Left ventricle myocardium inferior (tissue), 1 donor: ENCODE measurements around the gene NUDT22. TPM values are rescaled to one million over a fixed set of nuclear protein-coding genes. Genes with fewer than 3 reads are reported as not detected.
A peak's percentile ranks its signal among the peaks of the same experiment; 100 is the strongest.

Source experiments
- DNase-seq: peaks from one replicate; pipeline ENCODE4 v3.0.0-alpha.2; 2020
- H3K27ac ChIP-seq: fragments of 200-600 bp; replicated peaks from 2 replicates; pipeline ENCODE4 v1.8.0; 2021
- H3K27me3 ChIP-seq: fragments of 200-600 bp; 2 replicates; pipeline ENCODE4 v1.8.0; 2021; ENCODE audit warnings: low read depth
- H3K36me3 ChIP-seq: fragments of 200-600 bp; 2 replicates; pipeline ENCODE4 v1.8.0; 2021
- H3K4me1 ChIP-seq: fragments of 200-600 bp; 2 replicates; pipeline ENCODE4 v1.8.0; 2021
- H3K4me3 ChIP-seq: fragments of 200-600 bp; 2 replicates; pipeline ENCODE4 v1.8.0; 2021; ENCODE audit warnings: mild to moderate bottlenecking, moderate library complexity
- H3K9me3 ChIP-seq: fragments of 200-600 bp; replicated peaks from 2 replicates; pipeline ENCODE4 v1.8.0; 2021
- intact Hi-C: fragments of 100-400 bp; cut with micrococcal nuclease; formaldehyde crosslinking; loops from one replicate; pipeline ENCODE4 v1.11.0; 2022
- total RNA-seq: library from RNA; stranded (reverse); fragmentation: NEBNext Ultra II Directional; extraction: Animal tissue kit (Norgen Biotek cat#: 25700); gene quantifications from one replicate; pipeline ENCODE4 v1.2.1, GENCODE V29; 2021
- TF ChIP-seq, protein P1 (sequence below): fragments of 200-600 bp; IDR thresholded peaks from 2 replicates; pipeline ENCODE4 v1.8.0; 2021; ENCODE audit warnings: antibody characterized with exemption, mild to moderate bottlenecking, borderline replicate concordance
- donor health status: DM: no; HTN: yes; CAD: no; lungs with severe emphysema.

NUDT22 gene
- total RNA-seq, 1 donor from 2014 or later = 65.2 TPM

DNA sequence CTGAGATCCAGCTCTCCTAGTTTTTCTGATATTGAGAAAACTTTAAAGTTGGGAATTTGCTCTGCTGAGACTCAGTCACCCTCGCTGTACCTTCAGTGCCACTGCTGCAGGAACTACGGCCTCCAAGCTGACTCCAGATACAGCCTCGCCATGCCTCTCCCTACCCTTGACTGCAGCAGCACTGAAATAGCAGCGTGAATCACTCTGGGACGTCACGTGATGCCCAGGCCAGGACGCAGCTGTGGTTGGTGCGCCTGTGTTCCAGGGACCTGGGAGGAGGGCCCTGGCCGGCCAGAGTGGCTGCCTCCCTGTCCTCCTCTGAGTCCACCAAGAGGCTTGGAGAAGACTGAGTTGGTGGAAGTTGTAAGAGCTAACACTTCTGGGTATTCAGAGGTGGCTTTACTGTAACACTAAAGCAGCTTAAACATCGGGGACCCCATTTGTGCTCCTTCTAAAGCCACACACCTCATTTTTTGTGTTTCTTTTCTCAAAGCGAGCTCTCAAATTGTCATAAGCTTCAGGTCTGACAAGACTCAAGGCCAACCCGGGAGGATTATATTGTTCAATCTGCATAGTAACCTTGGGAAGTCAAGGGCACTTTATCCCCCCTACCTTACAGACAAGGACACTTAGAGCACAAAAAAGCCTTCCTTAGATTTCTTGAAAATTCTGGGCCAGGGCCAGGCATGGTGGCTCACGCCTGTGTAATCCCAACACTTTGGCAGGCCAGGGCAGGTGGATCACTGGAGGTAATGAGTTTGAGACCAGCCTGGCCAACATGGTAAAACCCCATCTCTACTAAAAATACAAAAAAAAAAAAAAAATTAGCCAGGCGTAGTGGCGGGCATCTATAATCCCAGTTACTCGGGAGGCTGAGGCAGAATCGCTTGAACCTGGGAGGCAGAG, 44.3 kb upstream of the NUDT22 start:
- TF ChIP-seq, protein P1, sequence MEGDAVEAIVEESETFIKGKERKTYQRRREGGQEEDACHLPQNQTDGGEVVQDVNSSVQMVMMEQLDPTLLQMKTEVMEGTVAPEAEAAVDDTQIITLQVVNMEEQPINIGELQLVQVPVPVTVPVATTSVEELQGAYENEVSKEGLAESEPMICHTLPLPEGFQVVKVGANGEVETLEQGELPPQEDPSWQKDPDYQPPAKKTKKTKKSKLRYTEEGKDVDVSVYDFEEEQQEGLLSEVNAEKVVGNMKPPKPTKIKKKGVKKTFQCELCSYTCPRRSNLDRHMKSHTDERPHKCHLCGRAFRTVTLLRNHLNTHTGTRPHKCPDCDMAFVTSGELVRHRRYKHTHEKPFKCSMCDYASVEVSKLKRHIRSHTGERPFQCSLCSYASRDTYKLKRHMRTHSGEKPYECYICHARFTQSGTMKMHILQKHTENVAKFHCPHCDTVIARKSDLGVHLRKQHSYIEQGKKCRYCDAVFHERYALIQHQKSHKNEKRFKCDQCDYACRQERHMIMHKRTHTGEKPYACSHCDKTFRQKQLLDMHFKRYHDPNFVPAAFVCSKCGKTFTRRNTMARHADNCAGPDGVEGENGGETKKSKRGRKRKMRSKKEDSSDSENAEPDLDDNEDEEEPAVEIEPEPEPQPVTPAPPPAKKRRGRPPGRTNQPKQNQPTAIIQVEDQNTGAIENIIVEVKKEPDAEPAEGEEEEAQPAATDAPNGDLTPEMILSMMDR = no peak
- Histone ChIP-seq H3K9me3 (no peaks in the 10 kb centered on the region), H3K27me3 (no peaks in the 10 kb centered on the region), H3K27ac (peak overlapping the region; percentile 92), H3K4me3 (peak overlapping the region; percentile 54), H3K36me3 (no peaks in the 10 kb centered on the region), H3K4me1 (peaks cover 56% of the 10 kb centered on the region)
- intact Hi-C loops = no loop called here
- peak; percentile 93 for DNase-seq

DNA sequence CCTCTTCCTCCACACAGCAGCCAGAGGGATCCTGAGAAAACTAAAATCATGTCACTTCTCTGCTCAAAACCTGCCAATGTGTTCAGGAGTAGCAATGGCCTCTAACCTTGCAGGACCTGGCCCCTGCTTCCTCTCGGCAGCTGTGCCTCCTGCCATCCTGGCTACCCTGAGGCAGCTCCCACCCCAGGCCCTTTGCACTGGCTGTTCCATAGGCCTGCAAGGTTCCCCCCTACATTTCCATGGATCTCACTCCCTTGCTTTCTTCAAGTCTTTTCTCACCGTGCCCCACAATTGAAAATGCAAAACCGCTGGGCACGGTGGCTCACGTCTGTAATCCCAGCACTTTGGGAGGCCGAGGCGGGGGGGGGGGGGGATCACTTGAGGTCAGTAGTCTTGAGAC, 42.2 kb upstream of the NUDT22 start:
- intact Hi-C loops = no loop called here
- TF ChIP-seq, protein P1 = no peak
- no peak for DNase-seq
- H3K4me3 ChIP-seq = no peak overlapping the region
- no peaks in the 10 kb centered on the region for H3K9me3 ChIP-seq
- peaks cover 56% of the 10 kb centered on the region for H3K4me1 ChIP-seq
- H3K36me3 ChIP-seq = peaks cover 5% of the 10 kb centered on the region
- H3K27me3 ChIP-seq = no peaks in the 10 kb centered on the region
- H3K27ac ChIP-seq = peak overlapping the region; percentile 98

DNA sequence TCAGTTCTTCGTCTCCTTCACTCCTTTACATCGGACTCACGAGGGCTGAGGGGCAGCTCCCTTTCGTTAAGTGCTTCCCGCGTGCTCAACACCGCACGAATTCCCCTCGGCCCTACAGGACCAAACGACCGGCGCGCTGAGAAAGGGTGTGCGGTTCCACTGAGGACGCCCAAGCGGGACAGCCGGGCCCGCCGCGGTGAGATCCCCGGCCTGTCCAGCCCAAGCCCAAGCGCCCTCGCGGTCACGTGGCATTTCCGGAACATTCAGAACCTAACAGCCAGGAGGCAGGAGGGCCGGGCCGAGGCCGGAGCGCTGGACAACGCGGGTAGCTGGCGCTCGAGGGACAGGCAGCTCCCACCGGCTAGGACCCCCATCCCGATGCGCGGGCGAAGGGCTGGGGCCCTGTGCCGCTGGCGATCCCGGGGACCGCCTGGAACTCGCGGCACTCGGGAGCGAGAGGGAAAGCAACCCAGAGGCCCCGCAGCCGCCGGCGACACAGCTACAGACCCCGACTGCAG, 40.8 kb upstream of the NUDT22 start:
- TF ChIP-seq, protein P1 = peak; percentile 69
- intact Hi-C loops = no loop called here
- peak overlapping the region; percentile 98 for H3K27ac ChIP-seq
- peaks cover 52% of the 10 kb centered on the region for H3K4me1 ChIP-seq
- peak overlapping the region; percentile 82 for H3K4me3 ChIP-seq
- peak; percentile 88 for DNase-seq
- H3K36me3 ChIP-seq = peaks cover 10% of the 10 kb centered on the region
- no peaks in the 10 kb centered on the region for H3K27me3 ChIP-seq
- H3K9me3 ChIP-seq = no peaks in the 10 kb centered on the region

DNA sequence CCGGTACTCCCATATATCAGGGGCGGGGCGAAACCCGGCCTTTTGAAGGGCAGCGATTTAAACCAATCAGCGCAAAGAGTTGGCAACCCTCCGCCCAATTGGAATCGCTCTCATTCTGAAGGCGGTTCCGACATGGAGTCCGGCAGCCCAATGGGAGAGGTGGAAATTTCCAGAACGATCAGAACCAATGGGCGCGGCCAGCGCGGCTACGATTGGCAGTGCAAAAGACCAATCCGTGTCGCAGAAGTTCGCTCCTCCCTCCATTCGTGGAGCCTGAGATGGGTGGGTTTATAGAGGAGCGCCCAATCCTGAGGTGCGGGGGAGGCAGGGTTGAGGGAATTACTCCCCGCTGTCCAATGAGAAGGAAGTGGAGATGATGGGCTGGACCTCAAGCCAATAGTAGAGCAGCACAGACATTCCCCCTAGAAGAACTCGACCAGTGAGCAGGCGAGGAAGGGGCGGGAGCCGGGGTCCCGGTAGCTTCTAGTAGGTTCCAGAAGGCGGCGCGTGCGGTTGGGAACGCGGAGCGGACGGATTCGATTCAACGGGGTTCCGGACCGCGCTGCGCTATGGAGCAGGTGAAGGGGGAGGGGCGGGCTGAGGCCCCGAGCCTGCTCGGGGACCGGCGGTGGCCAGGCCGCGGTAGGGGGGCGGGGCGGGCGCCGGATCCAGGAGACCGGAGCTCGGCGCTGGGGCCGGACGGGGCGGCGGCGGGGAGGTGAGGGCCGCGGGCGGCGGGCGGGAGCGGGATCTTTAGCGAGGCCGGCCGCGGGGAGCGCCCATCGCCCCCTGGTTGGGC, 40.2 kb upstream of the NUDT22 start, which contains the start of gene STIP1:
STIP1 (plus strand) TSS at position 479 of the 799 bp plus-strand sequence; CDS start at position 570, 91 bp downstream.
- peaks cover 10% of the 10 kb centered on the region for H3K36me3 ChIP-seq
- H3K4me3 ChIP-seq = peak within 1 kb of the TSS; percentile 82
- intact Hi-C loops = no loop called here
- peaks cover 46% of the 10 kb centered on the region for H3K4me1 ChIP-seq
- H3K27me3 ChIP-seq = no peaks in the 10 kb centered on the region
- TF ChIP-seq, protein P1 = peak; percentile 44
- peak within 1 kb of the TSS; percentile 98 for H3K27ac ChIP-seq
- DNase-seq = peak; percentile 99
- H3K9me3 ChIP-seq = no peaks in the 10 kb centered on the region

DNA sequence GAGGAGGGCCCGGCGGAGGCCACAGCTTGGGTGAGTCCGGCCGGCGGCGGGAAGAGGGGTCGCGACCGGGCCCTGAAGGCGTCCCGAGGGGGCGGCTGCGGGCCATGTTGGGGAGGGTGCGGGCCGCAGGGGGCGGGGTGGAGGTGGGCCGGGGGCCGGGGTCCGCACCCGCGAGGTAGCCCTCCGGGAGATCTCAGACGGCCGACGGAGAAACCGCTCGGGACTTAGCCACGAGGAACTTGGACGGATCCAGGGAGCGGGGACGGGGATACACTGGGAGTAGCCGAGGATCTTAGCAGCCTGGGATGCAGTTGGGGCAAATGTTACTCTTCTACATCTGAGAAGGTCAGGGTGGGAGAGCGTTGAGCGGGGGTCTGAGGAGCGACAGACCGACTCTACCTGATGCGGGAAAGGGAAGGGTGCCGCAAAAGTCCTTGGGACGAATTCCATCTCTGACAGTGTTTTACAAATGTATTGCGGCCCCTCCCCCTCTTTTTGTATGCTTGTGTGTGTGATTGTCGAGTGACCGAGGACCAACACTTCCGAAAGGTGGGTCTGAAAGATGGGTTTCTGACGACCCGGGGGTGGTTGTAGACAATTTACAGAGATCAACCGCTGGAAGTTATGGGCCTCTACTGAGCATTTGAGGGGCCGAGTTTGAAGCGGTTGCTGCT, 39.4 kb upstream of the NUDT22 start:
- H3K4me1 ChIP-seq = peaks cover 42% of the 10 kb centered on the region
- H3K9me3 ChIP-seq = no peaks in the 10 kb centered on the region
- TF ChIP-seq, protein P1 = no peak
- intact Hi-C loops = no loop called here
- H3K27ac ChIP-seq = no peak overlapping the region
- H3K36me3 ChIP-seq = peaks cover 10% of the 10 kb centered on the region
- no peak overlapping the region for H3K4me3 ChIP-seq
- no peaks in the 10 kb centered on the region for H3K27me3 ChIP-seq
- no peak for DNase-seq
